Measurements from ENCODE around the gene RNF222. TPM values are rescaled to one million over a fixed set of nuclear protein-coding genes. Genes with fewer than 3 reads are reported as not detected.

The RNF222 gene
- total and polyA plus RNA-seq, 8 donors, result 1.5 TPM; not detected in 7

- 71 to 91% (median 84%) methylated on average over 2 of the region's 2 CpGs for WGBS, 5 donors
Measured at GRCh38 chr17:8442310-8442709, 44.7 kb upstream of the RNF222 start.

DNA sequence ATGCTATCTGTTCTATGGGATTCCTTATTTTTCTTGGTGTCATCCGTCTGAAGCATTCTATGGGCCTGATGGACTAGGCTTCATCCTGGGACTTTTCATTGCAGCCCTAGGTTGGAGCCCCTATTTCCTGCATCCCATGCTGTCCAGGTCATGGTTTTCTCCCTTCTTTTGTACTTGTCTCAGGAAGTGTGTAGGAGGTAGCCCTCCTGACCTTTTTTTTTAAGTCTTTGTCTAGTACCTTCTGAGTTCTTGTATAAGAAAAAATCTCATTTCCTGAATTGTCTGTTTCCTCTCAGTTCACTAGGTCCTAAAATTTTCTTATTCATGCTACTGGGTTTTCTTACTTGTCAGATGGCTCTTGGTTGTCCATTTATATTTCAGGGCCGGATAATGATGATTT is 44.1 kb upstream of the RNF222 start:
- H3K4me1 ChIP-seq, result peaks cover 15 to 70% (median 40%) of the 10 kb centered on the region in 4 donors
- no peaks in the 10 kb centered on the region for H3K9me3 ChIP-seq
- no peak overlapping the region for H3K4me3 ChIP-seq
- H3K27me3 ChIP-seq, result no peaks in the 10 kb centered on the region
- no peak overlapping the region for H3K27ac ChIP-seq
- 83 to 91% (median 87%) methylated on average over 2 of the region's 2 CpGs for WGBS, 5 donors
- TF ChIP-seq EP300 (IDR thresholded peaks at IDR 0.05) (no peak), CTCF (IDR thresholded peaks at IDR 0.05) (no peak), POLR2AphosphoS5 (IDR thresholded peaks at IDR 0.05) (no peak), POLR2A (IDR thresholded peaks at IDR 0.05) (no peak)
- DNase-seq, result no peak
- peaks cover 7 to 57% (median 45%) of the 10 kb centered on the region in 4 donors for H3K36me3 ChIP-seq
- intact Hi-C loops (cut with DNase I; ENCODE audit: low total_unique reads), result no loop called here

More at GRCh38 chr17:8442310-8442709, 44.7 kb upstream of the RNF222 start:
- Histone ChIP-seq H3K27ac (no peak overlapping the region), H3K4me3 (no peak overlapping the region), H3K9me3 (no peaks in the 10 kb centered on the region), H3K36me3 (peaks cover 13 to 64% (median 52%) of the 10 kb centered on the region in 4 donors), H3K27me3 (no peaks in the 10 kb centered on the region), H3K4me1 (peaks cover 9 to 66% (median 36%) of the 10 kb centered on the region in 4 donors)
- intact Hi-C loops (cut with DNase I; ENCODE audit: low total_unique reads), result no loop called here
- no peak for DNase-seq
- no peak for TF ChIP-seq POLR2A (IDR thresholded peaks at IDR 0.05)
- no peak for TF ChIP-seq EP300 (IDR thresholded peaks at IDR 0.05)
- no peak for TF ChIP-seq CTCF (IDR thresholded peaks at IDR 0.05)

GRCh38 chr17:8439681-8440080 is 42.1 kb upstream of the RNF222 start:
- no peak overlapping the region for H3K4me3 ChIP-seq
- peaks cover 0 to 37% (median 26%) of the 10 kb centered on the region in 4 donors for H3K36me3 ChIP-seq
- WGBS, 5 donors, result 89 to 98% (median 97%) methylated on average over 3 of the region's 3 CpGs
- H3K9me3 ChIP-seq, result no peaks in the 10 kb centered on the region
- DNase-seq, result no peak
- H3K4me1 ChIP-seq, result peaks cover 16 to 74% (median 42%) of the 10 kb centered on the region in 4 donors
- no peaks in the 10 kb centered on the region for H3K27me3 ChIP-seq
- TF ChIP-seq POLR2AphosphoS5 (IDR thresholded peaks at IDR 0.05) (no peak), POLR2A (IDR thresholded peaks at IDR 0.05) (no peak), CTCF (IDR thresholded peaks at IDR 0.05) (no peak), EP300 (IDR thresholded peaks at IDR 0.05) (no peak)
- H3K27ac ChIP-seq, result no peak overlapping the region
- intact Hi-C loops (cut with DNase I; ENCODE audit: low total_unique reads), result no loop called here

DNA sequence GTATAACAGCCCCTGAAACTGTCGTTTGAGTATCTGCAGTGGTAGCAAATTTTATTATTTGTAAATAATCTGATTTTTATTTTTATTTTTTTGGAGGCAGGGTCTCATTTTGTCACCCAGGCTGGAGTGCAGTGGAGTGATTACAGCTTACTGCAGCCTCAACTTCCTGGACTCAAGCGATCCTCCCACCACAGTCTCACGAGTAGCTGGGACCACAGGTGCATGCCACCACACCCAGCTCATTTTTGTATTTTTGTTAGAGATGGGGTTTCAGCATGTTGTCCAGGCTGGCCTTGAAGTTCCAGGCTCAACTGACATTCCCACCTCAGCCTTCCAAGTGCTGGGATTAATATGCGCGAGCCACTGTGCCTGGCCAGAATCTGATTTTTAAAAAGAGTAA is 40.8 kb upstream of the RNF222 start:
- intact Hi-C loops (cut with DNase I; ENCODE audit: low total_unique reads), result no loop called here
- no peaks in the 10 kb centered on the region for H3K9me3 ChIP-seq
- peaks cover 0 to 26% (median 15%) of the 10 kb centered on the region in 4 donors for H3K36me3 ChIP-seq
- no peak overlapping the region for H3K27ac ChIP-seq
- H3K27me3 ChIP-seq, result no peaks in the 10 kb centered on the region
- 79 to 86% (median 84%) methylated on average over 5 of the region's 5 CpGs for WGBS, 5 donors
- no peak overlapping the region for H3K4me3 ChIP-seq
- TF ChIP-seq CTCF (IDR thresholded peaks at IDR 0.05) (no peak), EP300 (IDR thresholded peaks at IDR 0.05) (no peak), POLR2A (IDR thresholded peaks at IDR 0.05) (no peak), POLR2AphosphoS5 (IDR thresholded peaks at IDR 0.05) (no peak)
- peaks cover 16 to 66% (median 40%) of the 10 kb centered on the region in 4 donors for H3K4me1 ChIP-seq
- DNase-seq, result no peak

Data from stomach (tissue), 9 donors.